Endothelial cell of umbilical vein (primary cell): ENCODE measurements around the gene P2RX3. TPM values are rescaled to one million over a fixed set of nuclear protein-coding genes. Genes with fewer than 3 reads are reported as not detected.
A peak's percentile ranks its signal among the peaks of the same experiment; 100 is the strongest.

Experiments
- BruUV-seq: library from RNA; stranded (reverse); fragments of 400-500 nt; replicated peaks from 2 replicates; lab custom pipeline; 2021; lab: Mats Ljungman, UMichigan
- CTCF ChIA-PET: fragments of 300-600, 350-600 bp; sonication (Branson Sonifier 250); formaldehyde crosslinking; loops from one replicate; lab custom pipeline; 2021; ENCODE audit warnings: antibody characterized with exemption, inconsistent platforms; lab: Charles Lee
- POLR2A ChIA-PET: fragments of 300-600, 350-600 bp; sonication (Branson Sonifier 250); formaldehyde crosslinking; loops from one replicate; lab custom pipeline; 2021; ENCODE audit warnings: antibody characterized with exemption, inconsistent platforms; lab: Charles Lee
- DNase-seq: peaks from one replicate; pipeline ENCODE4 v3.0.0-alpha.2; 2011; ENCODE audit warnings: low read depth, low spot score
- FAIRE-seq: peaks from 2 replicates; lab custom pipeline; 2011; peaks lifted over from hg19 to GRCh38; lab: Jason Lieb, UNC
- H2AFZ ChIP-seq: 2 replicates; pipeline ENCODE4 v1.6.0; 2012; ENCODE audit warnings: low read depth, low read length, control low read depth, inconsistent platforms
- H3K27ac ChIP-seq: 2 replicates; pipeline ENCODE4 v1.5.1; 2011; ENCODE audit warnings: low read depth, mild to moderate bottlenecking, control low read depth, low read length, moderate library complexity; ENCODE audit not compliant: insufficient read depth
- H3K27me3 ChIP-seq, 2 experiments: 2 replicates each; pipeline versions ENCODE4 v1.6.0 to v1.6.1; 2011; ENCODE audit warnings: low read length in 2 of 2, mixed read lengths in 1 of 2; ENCODE audit not compliant: control insufficient read depth in 2 of 2, insufficient read depth in 2 of 2
- H3K36me3 ChIP-seq, 2 experiments: 2 replicates in 1 of 2; 3 replicates in 1 of 2; pipeline ENCODE4 v1.5.1; 2011; ENCODE audit warnings: low read length in 2 of 2, mild to moderate bottlenecking in 1 of 2, moderate library complexity in 1 of 2; ENCODE audit not compliant: control insufficient read depth in 2 of 2, insufficient read depth in 2 of 2; ENCODE audit errors: extremely low read depth in 1 of 2
- H3K4me1 ChIP-seq: 3 replicates; pipeline ENCODE4 v1.5.1; 2011; ENCODE audit warnings: mild to moderate bottlenecking, low read length; ENCODE audit not compliant: control insufficient read depth, insufficient read depth; ENCODE audit errors: extremely low read depth
- H3K4me2 ChIP-seq: 2 replicates; pipeline ENCODE4 v1.6.1; 2011; ENCODE audit warnings: low read length, control low read depth, mixed read lengths; ENCODE audit not compliant: insufficient read depth
- H3K4me3 ChIP-seq, 3 experiments: fragments of 200-600 bp in 1 of 3; sonication (generic), shearing (Covaris generic) in 1 of 3; replicated peaks in 1 of 3; 2 replicates each; pipeline ENCODE4 v1.5.1; 2011 to 2016; ENCODE audit warnings: control low read depth in 3 of 3, low read length in 3 of 3, mild to moderate bottlenecking in 2 of 3, inconsistent platforms in 1 of 3, low read depth in 1 of 3, moderate library complexity in 1 of 3; ENCODE audit not compliant: insufficient read depth in 1 of 3
- H3K79me2 ChIP-seq: 2 replicates; pipeline ENCODE4 v1.6.0; 2012; ENCODE audit warnings: low read length, inconsistent platforms; ENCODE audit not compliant: control insufficient read depth, insufficient read depth
- H3K9ac ChIP-seq: replicated peaks from 2 replicates; pipeline ENCODE3; 2011; ENCODE audit warnings: low read length, control low read depth; ENCODE audit not compliant: insufficient read depth; ENCODE audit errors: extremely low read depth
- H3K9me1 ChIP-seq: replicated peaks from 3 replicates; pipeline ENCODE4 v1.6.0; 2011; ENCODE audit warnings: mild to moderate bottlenecking, low read length; ENCODE audit not compliant: control insufficient read depth, insufficient read depth; ENCODE audit errors: extremely low read depth
- H3K9me3 ChIP-seq: replicated peaks from 2 replicates; pipeline ENCODE4 v1.5.1; 2012; ENCODE audit warnings: low read length, inconsistent platforms; ENCODE audit not compliant: control insufficient read depth, insufficient read depth
- H4K20me1 ChIP-seq: replicated peaks from 2 replicates; pipeline ENCODE3; 2011; ENCODE audit warnings: mild to moderate bottlenecking, low read length; ENCODE audit not compliant: control insufficient read depth, insufficient read depth; ENCODE audit errors: extremely low read depth
- CTCF ChIP-seq, 2 donors: IDR thresholded peaks; 1 replicate in 1 of 2; 2 replicates in 1 of 2; pipeline ENCODE4 v1.5.1; 2011; ENCODE audit warnings: low read length in 2 of 2, mild to moderate bottlenecking in 2 of 2, moderate library complexity in 2 of 2, control low read depth in 1 of 2, inconsistent platforms in 1 of 2, low read depth in 1 of 2; ENCODE audit not compliant: insufficient read depth in 1 of 2; ENCODE audit errors: extremely low read depth in 1 of 2
- EZH2 ChIP-seq: IDR thresholded peaks from 2 replicates; pipeline ENCODE4 v1.6.1; 2012; ENCODE audit warnings: borderline replicate concordance, low read depth, mild to moderate bottlenecking, moderate library complexity, low read length, inconsistent platforms; ENCODE audit not compliant: severe bottlenecking
- FOS ChIP-seq: IDR thresholded peaks from 2 replicates; pipeline ENCODE4 v1.6.1; 2011; ENCODE audit warnings: mild to moderate bottlenecking, low read length, moderate library complexity, borderline replicate concordance; ENCODE audit not compliant: insufficient read depth
- GATA2 ChIP-seq: IDR thresholded peaks from 2 replicates; pipeline ENCODE4 v1.7.0; 2011; ENCODE audit warnings: low read depth, mild to moderate bottlenecking, moderate library complexity, mixed read lengths, low read length; ENCODE audit not compliant: insufficient read length, insufficient read depth
- JUN ChIP-seq: IDR thresholded peaks from 2 replicates; pipeline ENCODE4 v1.6.1; 2011; ENCODE audit warnings: borderline replicate concordance, low read depth; ENCODE audit not compliant: insufficient read length, insufficient read depth
- MAX ChIP-seq: IDR thresholded peaks from 2 replicates; pipeline ENCODE4 v1.6.1; 2011; ENCODE audit not compliant: insufficient read depth, insufficient read length
- MYC ChIP-seq: IDR thresholded peaks from one replicate; pipeline ENCODE4 v1.6.1; 2011; ENCODE audit warnings: mild to moderate bottlenecking, low read depth, low read length
- POLR2A ChIP-seq: IDR thresholded peaks from 2 replicates; pipeline ENCODE4 v1.6.1; 2012; ENCODE audit warnings: low read depth, mild to moderate bottlenecking, control low read depth, low read length
- POLR2AphosphoS5 ChIP-seq: IDR thresholded peaks from 2 replicates; pipeline ENCODE4 v1.6.1; 2012; ENCODE audit warnings: low read depth, mild to moderate bottlenecking, control low read depth, low read length, moderate library complexity; ENCODE audit not compliant: insufficient read depth
- dilution Hi-C: fragments of 300-500 bp; cut with MboI; formaldehyde crosslinking; loops from one replicate; pipeline ENCODE4 v1.15.0; 2019; ENCODE audit warnings: low sequenced_read_pairs; ENCODE audit not compliant: extremely low pct_ligation_motif_present
- intact Hi-C: fragments of 100-400 bp; cut with micrococcal nuclease; formaldehyde crosslinking; loops from one replicate; pipeline ENCODE4 v1.10.0; 2022
- polyA plus RNA-seq, 4 experiments: library from polyadenylated mRNA; depleted of rRNA in 3 of 4; stranded (reverse) in 3 of 4; unstranded in 1 of 4; fragments of >200 nt; gene quantifications; 2 replicates each; pipeline versions ENCODE4 v1.2.1 to v1.2.3, GENCODE V29; 2011 to 2012; ENCODE audit warnings: missing spikeins in 1 of 4
- total RNA-seq: library from RNA; stranded (reverse); gene quantifications from 2 replicates; pipeline ENCODE4 v1.2.3, GENCODE V29; 2021

P2RX3 gene
- total and polyA plus RNA-seq, 2 donors (not counting 3 experiments of a cell fraction or from before 2014, with no cell fraction given): not detected

- H3K9me3 ChIP-seq: no peaks in the 10 kb centered on the region
- intact Hi-C loops: no loop called here
- H3K27me3 ChIP-seq: no peaks in the 10 kb centered on the region
- dilution Hi-C loops: no loop called here
- no peak overlapping the region for H2AFZ ChIP-seq
- peaks cover 16 to 38% of the 10 kb centered on the region in 2 experiments for H3K36me3 ChIP-seq
- H3K9ac ChIP-seq: no peak overlapping the region
- POLR2A ChIA-PET: no interaction called here
- no peak for TF ChIP-seq POLR2AphosphoS5
- H3K27ac ChIP-seq: no peak overlapping the region
- no peak overlapping the region for H3K4me2 ChIP-seq
- H3K79me2 ChIP-seq: peaks cover 54% of the 10 kb centered on the region
- H3K9me1 ChIP-seq: no peaks in the 10 kb centered on the region
- FAIRE-seq (no peak), DNase-seq (no peak)
- no peaks in the 10 kb centered on the region for H4K20me1 ChIP-seq
- BruUV-seq: no TSS peak
- CTCF ChIA-PET: no interaction called here
- H3K4me1 ChIP-seq: peaks cover 10% of the 10 kb centered on the region
- no peak overlapping the region for H3K4me3 ChIP-seq
Observed at GRCh38 chr11:57305523-57305922, 32.6 kb upstream of the P2RX3 start.

GRCh38 chr11:57306161-57306876 lies 31.8 kb upstream of the P2RX3 start:
- TF ChIP-seq CTCF (IDR thresholded peaks at IDR 0.05; ENCODE audit: extremely low read depth in 1 of 2, insufficient read depth in 1 of 2, low read depth in 1 of 2, low read length in 2 of 2) (no peak), MYC (no peak), POLR2A (no peak), FOS (no peak), JUN (no peak), EZH2 (no peak), POLR2AphosphoS5 (no peak), GATA2 (no peak), MAX (no peak)

More at GRCh38 chr11:57306161-57306876, 31.8 kb upstream of the P2RX3 start:
- ChIA-PET POLR2A (no interaction called here), CTCF (no interaction called here)
- H3K4me1 ChIP-seq: peaks cover 13% of the 10 kb centered on the region
- BruUV-seq: no TSS peak
- H3K4me2 ChIP-seq: no peak overlapping the region
- DNase-seq (peak; percentile 37), FAIRE-seq (peak; percentile 43)
- H3K9me3 ChIP-seq: no peaks in the 10 kb centered on the region
- dilution Hi-C loops: no loop called here
- H2AFZ ChIP-seq: no peak overlapping the region
- H3K9ac ChIP-seq: no peak overlapping the region
- intact Hi-C loops: no loop called here
- peaks cover 16 to 30% of the 10 kb centered on the region in 2 experiments for H3K36me3 ChIP-seq
- no peaks in the 10 kb centered on the region for H3K9me1 ChIP-seq
- no peak overlapping the region for H3K4me3 ChIP-seq
- no peaks in the 10 kb centered on the region for H4K20me1 ChIP-seq
- peaks cover 55% of the 10 kb centered on the region for H3K79me2 ChIP-seq
- H3K27ac ChIP-seq: no peak overlapping the region
- H3K27me3 ChIP-seq: no peaks in the 10 kb centered on the region
